GM04503 (cell line): ENCODE measurements around the gene C11orf68.
"Not testable (repeated sequence)": the region's sequence is repeated elsewhere in the genome, so short reads cannot be mapped to it uniquely, and the experiment has no call there.

Experiments
- DNase-seq: peaks from one replicate; pipeline ENCODE4 v3.0.0-alpha.2; 2012; ENCODE audit warnings: low read depth

Gene C11orf68

GRCh38 chr11:65912845-65913244 lies 6.0 kb downstream of the C11orf68 start:
- peak; percentile 53 for DNase-seq

GRCh38 chr11:65911682-65912568 lies 6.9 kb downstream of the C11orf68 start:
- peak; percentile 69 for DNase-seq

- no peak for DNase-seq
Observed at GRCh38 chr11:65907878-65908277, 11.0 kb downstream of the C11orf68 start.

- no peak for DNase-seq
Observed at GRCh38 chr11:65906602-65907001, 12.3 kb downstream of the C11orf68 start.

- DNase-seq = no peak
Observed at GRCh38 chr11:65903715-65904114, 15.1 kb downstream of the C11orf68 start.

- DNase-seq = peak; percentile 84
Observed at GRCh38 chr11:65903068-65903481, 15.8 kb downstream of the C11orf68 start.

GRCh38 chr11:65900899-65901180 lies 18.0 kb downstream of the C11orf68 start:
- no peak for DNase-seq

GRCh38 chr11:65900125-65900898 lies 18.6 kb downstream of the C11orf68 start, which contains the start of gene FOSL1:
FOSL1 (minus strand) TSS chr11:65900388; CDS start chr11:65900339, 49 bp downstream.
- peak; percentile 76 for DNase-seq

- DNase-seq = peak; percentile 36
Observed at GRCh38 chr11:65899356-65900124, 19.3 kb downstream of the C11orf68 start.

GRCh38 chr11:65898656-65899355 lies 20.1 kb downstream of the C11orf68 start:
- DNase-seq = no peak

- no peak for DNase-seq
Observed at GRCh38 chr11:65897020-65897471, 21.8 kb downstream of the C11orf68 start.

GRCh38 chr11:65896034-65896999 lies 22.5 kb downstream of the C11orf68 start:
- no peak for DNase-seq

- DNase-seq = no peak
Observed at GRCh38 chr11:65895482-65895981, 23.3 kb downstream of the C11orf68 start.

GRCh38 chr11:65894034-65894591 lies 24.7 kb downstream of the C11orf68 start:
- DNase-seq = no peak

GRCh38 chr11:65892661-65893317 lies 26.1 kb downstream of the C11orf68 start:
- no peak for DNase-seq

- not testable (repeated sequence) for DNase-seq
Observed at GRCh38 chr11:65892137-65892540, 26.7 kb downstream of the C11orf68 start.

- no peak for DNase-seq
Observed at GRCh38 chr11:65891219-65892136, 27.4 kb downstream of the C11orf68 start.
